Parathyroid adenoma (tissue), 2 donors: Measurements from ENCODE around the gene LONP1.
"Not testable (repeated sequence)": the region's sequence is repeated elsewhere in the genome, so short reads cannot be mapped to it uniquely, and the experiment has no call there.

Experiments
- H2AFZ ChIP-seq: fragments of 300-600 bp; sonication (generic); one replicate; pipeline ENCODE4 v1.7.0; 2017; ENCODE audit warnings: antibody characterized with exemption, mild to moderate bottlenecking
- H3K27ac ChIP-seq: fragments of 300-600 bp; sonication (generic); one replicate; pipeline ENCODE4 v1.7.0; 2017
- H3K27me3 ChIP-seq: fragments of 300-600 bp; sonication (generic); one replicate; pipeline ENCODE4 v1.7.0; 2017; ENCODE audit warnings: low read length; ENCODE audit not compliant: control insufficient read depth, insufficient read depth
- H3K36me3 ChIP-seq: fragments of 300-600 bp; sonication (generic); one replicate; pipeline ENCODE4 v1.7.0; 2017; ENCODE audit warnings: low read length; ENCODE audit not compliant: control insufficient read depth, insufficient read depth
- H3K4me1 ChIP-seq: fragments of 300-600 bp; sonication (generic); one replicate; pipeline ENCODE4 v1.7.0; 2017; ENCODE audit warnings: control low read depth
- H3K4me2 ChIP-seq: fragments of 300-600 bp; sonication (generic); one replicate; pipeline ENCODE4 v1.7.0; 2017; ENCODE audit warnings: low read length
- H3K4me3 ChIP-seq: fragments of 300-600 bp; sonication (generic); one replicate; pipeline ENCODE4 v1.7.0; 2017; ENCODE audit warnings: low read depth, low read length
- H3K79me2 ChIP-seq: fragments of 300-600 bp; sonication (generic); one replicate; pipeline ENCODE4 v1.7.0; 2017; ENCODE audit warnings: control low read depth
- H3K9ac ChIP-seq: fragments of 300-600 bp; sonication (generic); one replicate; pipeline ENCODE4 v1.7.0; 2017; ENCODE audit warnings: mild to moderate bottlenecking
- H3K9me3 ChIP-seq: fragments of 300-600 bp; sonication (generic); one replicate; pipeline ENCODE4 v1.7.0; 2017; ENCODE audit warnings: low read length; ENCODE audit not compliant: control insufficient read depth
- TF ChIP-seq, protein P1 (sequence below): fragments of 300-600 bp; sonication (generic); IDR thresholded peaks from one replicate; pipeline ENCODE4 v1.7.0; 2017; ENCODE audit warnings: antibody characterized with exemption, mild to moderate bottlenecking
- donor health status: primary hyperparathyroidism.

The LONP1 gene

GRCh38 chr19:5692723-5693194 is 27.2 kb downstream of the LONP1 start:
- Histone ChIP-seq H3K9me3 (no peaks in the 10 kb centered on the region), H3K9ac (no peak overlapping the region), H3K79me2 (peaks cover 27% of the 10 kb centered on the region), H3K27ac (no peak overlapping the region), H3K27me3 (no peaks in the 10 kb centered on the region), H3K4me1 (no peaks in the 10 kb centered on the region), H3K36me3 (no peaks in the 10 kb centered on the region), H3K4me2 (no peak overlapping the region), H2AFZ (no peak overlapping the region), H3K4me3 (no peak overlapping the region)
- TF ChIP-seq, protein P1, sequence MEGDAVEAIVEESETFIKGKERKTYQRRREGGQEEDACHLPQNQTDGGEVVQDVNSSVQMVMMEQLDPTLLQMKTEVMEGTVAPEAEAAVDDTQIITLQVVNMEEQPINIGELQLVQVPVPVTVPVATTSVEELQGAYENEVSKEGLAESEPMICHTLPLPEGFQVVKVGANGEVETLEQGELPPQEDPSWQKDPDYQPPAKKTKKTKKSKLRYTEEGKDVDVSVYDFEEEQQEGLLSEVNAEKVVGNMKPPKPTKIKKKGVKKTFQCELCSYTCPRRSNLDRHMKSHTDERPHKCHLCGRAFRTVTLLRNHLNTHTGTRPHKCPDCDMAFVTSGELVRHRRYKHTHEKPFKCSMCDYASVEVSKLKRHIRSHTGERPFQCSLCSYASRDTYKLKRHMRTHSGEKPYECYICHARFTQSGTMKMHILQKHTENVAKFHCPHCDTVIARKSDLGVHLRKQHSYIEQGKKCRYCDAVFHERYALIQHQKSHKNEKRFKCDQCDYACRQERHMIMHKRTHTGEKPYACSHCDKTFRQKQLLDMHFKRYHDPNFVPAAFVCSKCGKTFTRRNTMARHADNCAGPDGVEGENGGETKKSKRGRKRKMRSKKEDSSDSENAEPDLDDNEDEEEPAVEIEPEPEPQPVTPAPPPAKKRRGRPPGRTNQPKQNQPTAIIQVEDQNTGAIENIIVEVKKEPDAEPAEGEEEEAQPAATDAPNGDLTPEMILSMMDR: no peak

DNA sequence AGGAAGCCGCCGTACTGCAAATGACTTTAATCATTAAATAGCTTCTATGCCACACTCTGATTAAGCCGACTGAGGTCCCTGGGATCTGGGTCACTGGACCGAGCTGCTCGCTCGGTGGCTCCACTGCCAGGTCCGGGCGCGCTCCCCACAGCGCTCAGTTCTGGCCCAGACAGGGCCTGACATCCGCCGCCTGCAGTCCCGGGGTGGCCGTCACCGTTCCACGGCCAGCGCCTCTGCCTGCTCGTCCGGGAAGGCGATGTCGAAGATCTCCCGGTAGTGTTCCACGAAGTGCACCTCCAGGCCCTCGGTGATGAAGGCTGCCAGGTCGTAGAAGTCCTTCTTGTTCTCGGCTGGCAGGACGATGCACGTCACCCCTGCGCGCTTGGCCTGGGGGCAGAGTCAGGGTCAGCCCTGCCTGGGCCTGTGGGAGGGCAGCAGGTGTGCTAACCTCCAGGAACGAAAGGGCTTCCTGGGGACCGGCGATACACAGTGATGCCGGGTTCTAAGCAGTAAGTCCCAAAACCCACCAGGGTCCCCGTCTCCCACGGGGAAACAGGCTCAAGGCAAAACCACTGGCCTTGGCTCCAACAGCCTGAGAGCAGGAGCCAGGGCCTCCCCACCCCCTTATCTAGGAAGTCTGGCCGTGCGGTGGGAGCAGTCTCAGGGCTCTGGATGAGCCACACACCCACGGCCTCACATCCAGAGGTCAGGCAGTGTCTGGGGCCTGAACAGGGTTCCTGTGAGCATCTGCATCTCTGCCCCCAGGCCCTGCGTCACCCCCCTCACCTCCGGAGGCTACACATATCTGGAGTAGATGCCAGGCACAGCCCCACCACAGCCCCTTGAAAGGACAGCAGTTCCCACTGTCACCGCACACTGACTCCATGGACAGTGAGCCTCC is 27.9 kb downstream of the LONP1 start:
- peak overlapping the region; percentile 93 for H3K4me2 ChIP-seq
- TF ChIP-seq, protein P1: no peak
- H2AFZ ChIP-seq: no peak overlapping the region
- no peaks in the 10 kb centered on the region for H3K36me3 ChIP-seq
- H3K4me1 ChIP-seq: no peaks in the 10 kb centered on the region
- peak overlapping the region; percentile 8 for H3K27ac ChIP-seq
- H3K4me3 ChIP-seq: no peak overlapping the region
- H3K27me3 ChIP-seq: no peaks in the 10 kb centered on the region
- no peaks in the 10 kb centered on the region for H3K9me3 ChIP-seq
- H3K9ac ChIP-seq: no peak overlapping the region
- H3K79me2 ChIP-seq: peaks cover 27% of the 10 kb centered on the region

GRCh38 chr19:5690955-5691821 is 28.8 kb downstream of the LONP1 start:
- TF ChIP-seq, protein P1: no peak

GRCh38 chr19:5690125-5690954 is 29.6 kb downstream of the LONP1 start, which contains the start of gene RPL36:
RPL36 (plus strand) TSS chr19:5690295; CDS start chr19:5690508, 213 bp downstream.
- Histone ChIP-seq H3K4me2 (peak within 1 kb of the TSS; percentile 93), H3K36me3 (no peaks in the 10 kb centered on the region), H3K9ac (peak within 1 kb of the TSS; percentile 69), H2AFZ (peak within 1 kb of the TSS; percentile 85), H3K4me1 (no peaks in the 10 kb centered on the region), H3K9me3 (no peaks in the 10 kb centered on the region), H3K27ac (peak within 1 kb of the TSS; percentile 79), H3K79me2 (peaks cover 26% of the 10 kb centered on the region), H3K27me3 (no peaks in the 10 kb centered on the region), H3K4me3 (peak within 1 kb of the TSS; percentile 94)
- TF ChIP-seq, protein P1: peak; percentile 95

More at GRCh38 chr19:5690955-5691821, 28.8 kb downstream of the LONP1 start:
- no peaks in the 10 kb centered on the region for H3K9me3 ChIP-seq
- H3K9ac ChIP-seq: peak overlapping the region; percentile 69
- H3K4me2 ChIP-seq: peak overlapping the region; percentile 93
- no peaks in the 10 kb centered on the region for H3K27me3 ChIP-seq
- H2AFZ ChIP-seq: peak overlapping the region; percentile 85
- peak overlapping the region; percentile 79 for H3K27ac ChIP-seq
- no peaks in the 10 kb centered on the region for H3K36me3 ChIP-seq
- H3K4me1 ChIP-seq: no peaks in the 10 kb centered on the region
- peak overlapping the region; percentile 94 for H3K4me3 ChIP-seq
- H3K79me2 ChIP-seq: peaks cover 27% of the 10 kb centered on the region

DNA sequence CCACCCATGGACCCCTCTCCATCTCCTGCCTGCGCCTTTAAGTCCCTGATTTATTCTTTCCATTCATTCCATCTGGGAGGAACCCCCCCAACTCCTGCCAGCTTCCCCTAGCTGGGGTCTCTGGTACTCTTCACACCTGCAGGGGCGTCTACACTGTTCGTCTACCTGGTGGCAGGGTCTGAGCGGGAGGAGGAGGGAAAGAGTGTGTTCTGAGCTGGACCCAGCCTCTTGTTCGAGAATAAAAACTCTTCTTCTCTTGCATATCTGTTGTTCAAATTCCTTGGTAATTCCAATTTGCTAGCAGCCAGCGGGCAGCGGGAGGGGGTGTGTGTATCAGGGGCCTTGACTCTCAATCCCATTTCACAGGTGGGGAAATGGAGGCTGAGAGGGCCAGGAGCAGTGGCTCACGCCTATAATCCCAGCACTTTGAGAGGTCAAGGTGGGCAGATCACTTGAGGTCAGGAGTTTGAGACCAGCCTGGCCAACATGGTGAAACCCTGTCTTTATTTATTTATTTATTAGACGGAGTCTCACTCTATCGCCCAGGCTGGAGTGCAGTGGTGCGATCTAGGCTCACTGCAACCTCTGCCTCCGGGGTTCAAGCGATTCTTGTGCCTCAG is 31.6 kb downstream of the LONP1 start:
- not testable (repeated sequence) for H3K27ac ChIP-seq, H3K4me2 ChIP-seq, H3K27me3 ChIP-seq, H3K9ac ChIP-seq, H3K36me3 ChIP-seq, H2AFZ ChIP-seq, H3K9me3 ChIP-seq, H3K4me3 ChIP-seq, H3K4me1 ChIP-seq
- H3K79me2 ChIP-seq: peaks cover 19% of the 10 kb centered on the region
